Loucy (cell line): ENCODE measurements around the gene SGPL1.

Experiments used
- H2AFZ ChIP-seq: fragments of 200-600 bp; sonication (generic); 2 replicates; pipeline ENCODE4 v1.6.0; 2016; ENCODE audit warnings: antibody characterized with exemption, mild to moderate bottlenecking, low read length, moderate library complexity
- H3F3A ChIP-seq: fragments of 200-600 bp; 2 replicates; pipeline ENCODE4 v1.6.0; 2016; ENCODE audit warnings: antibody characterized with exemption, low read depth, mild to moderate bottlenecking
- H3K27me3 ChIP-seq: fragments of 200-600 bp; sonication (generic); 2 replicates; pipeline ENCODE4 v1.6.1; 2014; ENCODE audit warnings: low read length, mild to moderate bottlenecking; ENCODE audit not compliant: insufficient read depth, poor library complexity, severe bottlenecking
- H3K36me3 ChIP-seq: fragments of 200-600 bp; sonication (generic); 2 replicates; pipeline ENCODE4 v1.6.1; 2016; ENCODE audit warnings: low read length; ENCODE audit not compliant: insufficient read depth
- H3K4me1 ChIP-seq: fragments of 200-600 bp; sonication (generic); 2 replicates; pipeline ENCODE4 v1.5.1; 2014; ENCODE audit warnings: low read length, mild to moderate bottlenecking; ENCODE audit not compliant: insufficient read depth, poor library complexity, severe bottlenecking
- H3K4me2 ChIP-seq: fragments of 200-600 bp; sonication (generic); 2 replicates; pipeline ENCODE4 v1.6.0; 2014; ENCODE audit warnings: antibody characterized with exemption, low read length, low read depth, mild to moderate bottlenecking; ENCODE audit not compliant: poor library complexity, severe bottlenecking
- H3K4me3 ChIP-seq: fragments of 200-600 bp; sonication (generic); 2 replicates; pipeline ENCODE4 v1.5.1; 2014; ENCODE audit warnings: low read length, mild to moderate bottlenecking, mixed read lengths; ENCODE audit not compliant: poor library complexity, severe bottlenecking
- H3K79me2 ChIP-seq: fragments of 200-600 bp; sonication (generic); 2 replicates; pipeline ENCODE4 v1.6.1; 2014; ENCODE audit warnings: low read length; ENCODE audit not compliant: insufficient read depth
- H3K9ac ChIP-seq: fragments of 200-600 bp; sonication (generic); 2 replicates; pipeline ENCODE4 v1.6.0; 2014; ENCODE audit warnings: mild to moderate bottlenecking, low read depth, low read length, moderate library complexity; ENCODE audit not compliant: poor library complexity, severe bottlenecking
- H3K9me2 ChIP-seq: fragments of 200-600 bp; sonication (generic); replicated peaks from 2 replicates; pipeline ENCODE4 v1.6.1; 2016; ENCODE audit warnings: low read depth, low read length, mixed read lengths
- H3K9me3 ChIP-seq: fragments of 200-600 bp; sonication (generic); 2 replicates; pipeline ENCODE4 v1.6.1; 2014; ENCODE audit warnings: mild to moderate bottlenecking, antibody characterized with exemption, low read length, low read depth; ENCODE audit not compliant: insufficient read depth
- H4K20me1 ChIP-seq: fragments of 200-600 bp; sonication (generic); 2 replicates; pipeline ENCODE4 v1.6.0; 2014; ENCODE audit warnings: antibody characterized with exemption, low read length, mild to moderate bottlenecking; ENCODE audit not compliant: insufficient read depth, poor library complexity, severe bottlenecking
- EZH2phosphoT487 ChIP-seq: fragments of 200-600 bp; IDR thresholded peaks from 2 replicates; pipeline ENCODE4 v1.6.1; 2018; ENCODE audit warnings: antibody characterized with exemption, mild to moderate bottlenecking, moderate library complexity, borderline replicate concordance
- TF ChIP-seq, protein P1 (sequence below): fragments of 200-600 bp; sonication (generic); conservative IDR thresholded peaks from 2 replicates; pipeline ENCODE4 v1.5.1; 2014; ENCODE audit warnings: mild to moderate bottlenecking, antibody characterized with exemption, low read length

SGPL1 gene

GRCh38 chr10:70832852-70833528, 17.2 kb downstream of the SGPL1 start:
- Histone ChIP-seq H3K9me3 (0 out of 2 replicates have a peak, but pooled peaks cover 5% of the 10 kb centered on the region), H2AFZ (no peak overlapping the region), H3K4me1 (peaks cover 7% of the 10 kb centered on the region), H3K9ac (no peak overlapping the region), H3K4me3 (no peak overlapping the region), H3K4me2 (no peak overlapping the region), H3K36me3 (no peaks in the 10 kb centered on the region), H3K79me2 (no peaks in the 10 kb centered on the region), H3F3A (no peaks in the 10 kb centered on the region), H4K20me1 (no peaks in the 10 kb centered on the region), H3K27me3 (no peaks in the 10 kb centered on the region), H3K9me2 (no peaks in the 10 kb centered on the region)
- TF ChIP-seq, protein P1, sequence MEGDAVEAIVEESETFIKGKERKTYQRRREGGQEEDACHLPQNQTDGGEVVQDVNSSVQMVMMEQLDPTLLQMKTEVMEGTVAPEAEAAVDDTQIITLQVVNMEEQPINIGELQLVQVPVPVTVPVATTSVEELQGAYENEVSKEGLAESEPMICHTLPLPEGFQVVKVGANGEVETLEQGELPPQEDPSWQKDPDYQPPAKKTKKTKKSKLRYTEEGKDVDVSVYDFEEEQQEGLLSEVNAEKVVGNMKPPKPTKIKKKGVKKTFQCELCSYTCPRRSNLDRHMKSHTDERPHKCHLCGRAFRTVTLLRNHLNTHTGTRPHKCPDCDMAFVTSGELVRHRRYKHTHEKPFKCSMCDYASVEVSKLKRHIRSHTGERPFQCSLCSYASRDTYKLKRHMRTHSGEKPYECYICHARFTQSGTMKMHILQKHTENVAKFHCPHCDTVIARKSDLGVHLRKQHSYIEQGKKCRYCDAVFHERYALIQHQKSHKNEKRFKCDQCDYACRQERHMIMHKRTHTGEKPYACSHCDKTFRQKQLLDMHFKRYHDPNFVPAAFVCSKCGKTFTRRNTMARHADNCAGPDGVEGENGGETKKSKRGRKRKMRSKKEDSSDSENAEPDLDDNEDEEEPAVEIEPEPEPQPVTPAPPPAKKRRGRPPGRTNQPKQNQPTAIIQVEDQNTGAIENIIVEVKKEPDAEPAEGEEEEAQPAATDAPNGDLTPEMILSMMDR: no peak
- TF ChIP-seq EZH2phosphoT487: no peak

- Histone ChIP-seq H3K4me2 (no peak overlapping the region), H3K9me3 (0 out of 2 replicates have a peak, but pooled peaks cover 5% of the 10 kb centered on the region), H4K20me1 (no peaks in the 10 kb centered on the region), H3K27me3 (no peaks in the 10 kb centered on the region), H3F3A (no peaks in the 10 kb centered on the region), H2AFZ (no peak overlapping the region), H3K4me3 (no peak overlapping the region), H3K36me3 (no peaks in the 10 kb centered on the region), H3K79me2 (no peaks in the 10 kb centered on the region), H3K4me1 (peaks cover 7% of the 10 kb centered on the region), H3K9ac (no peak overlapping the region), H3K9me2 (no peaks in the 10 kb centered on the region)
- TF ChIP-seq EZH2phosphoT487: no peak
- TF ChIP-seq, protein P1: no peak
These were observed 17.9 kb downstream of the SGPL1 start for GRCh38 chr10:70833601-70834000.

DNA sequence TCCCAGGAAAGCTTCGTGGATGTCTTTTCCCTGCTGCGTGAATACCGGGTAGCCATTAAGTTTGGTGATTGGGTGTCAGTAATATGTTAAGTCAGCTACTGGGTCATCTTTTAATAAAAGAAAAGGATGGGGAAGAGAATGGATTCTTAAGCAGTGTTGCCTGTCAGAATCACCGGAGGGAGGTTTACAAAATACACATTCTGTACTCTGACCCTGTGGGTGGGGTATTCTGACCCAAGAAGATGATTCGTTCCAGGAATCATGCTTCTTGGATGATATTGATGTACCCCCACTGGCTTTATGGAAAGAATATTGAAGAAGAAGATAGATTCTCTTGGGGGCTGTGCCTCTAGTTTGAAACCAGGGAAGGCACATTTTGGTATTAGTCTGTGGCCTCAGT, 18.3 kb downstream of the SGPL1 start:
- Histone ChIP-seq H3K4me3 (no peak overlapping the region), H3K9me3 (0 out of 2 replicates have a peak, but pooled peaks cover 5% of the 10 kb centered on the region), H3K27me3 (no peaks in the 10 kb centered on the region), H3K36me3 (no peaks in the 10 kb centered on the region), H4K20me1 (no peaks in the 10 kb centered on the region), H3K79me2 (no peaks in the 10 kb centered on the region), H2AFZ (no peak overlapping the region), H3F3A (no peaks in the 10 kb centered on the region), H3K9ac (no peak overlapping the region), H3K4me2 (no peak overlapping the region), H3K9me2 (no peaks in the 10 kb centered on the region), H3K4me1 (peaks cover 7% of the 10 kb centered on the region)
- TF ChIP-seq, protein P1: no peak
- TF ChIP-seq EZH2phosphoT487: no peak
